Loucy (cell line): ENCODE results near the gene TRAF3IP1.

Experiments used
- EZH2phosphoT487 ChIP-seq: fragments of 200-600 bp; IDR thresholded peaks from 2 replicates; pipeline ENCODE4 v1.6.1; 2018; ENCODE audit warnings: antibody characterized with exemption, mild to moderate bottlenecking, moderate library complexity, borderline replicate concordance
- TF ChIP-seq, protein P1 (sequence below): fragments of 200-600 bp; sonication (generic); conservative IDR thresholded peaks from 2 replicates; pipeline ENCODE4 v1.5.1; 2014; ENCODE audit warnings: mild to moderate bottlenecking, antibody characterized with exemption, low read length

DNA sequence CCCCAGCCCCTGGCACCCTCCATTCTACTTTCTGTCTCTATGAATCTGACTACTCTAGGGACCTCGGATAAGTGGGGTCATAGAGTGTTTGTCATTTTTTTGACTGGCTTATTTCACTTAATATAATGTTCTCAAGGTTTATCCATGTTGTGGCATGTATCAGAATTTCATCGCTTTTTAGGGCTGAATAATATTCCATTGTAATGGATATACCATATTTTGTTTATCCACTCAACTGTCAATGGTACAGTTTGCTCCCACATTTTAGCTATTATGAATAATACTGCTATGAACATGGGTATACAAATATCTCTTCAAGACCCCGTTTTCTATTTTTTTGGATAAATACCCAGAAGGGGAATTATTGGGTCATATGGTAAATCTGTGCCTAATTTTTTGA is 7.4 kb downstream of the TRAF3IP1 start:
- TF ChIP-seq, protein P1, sequence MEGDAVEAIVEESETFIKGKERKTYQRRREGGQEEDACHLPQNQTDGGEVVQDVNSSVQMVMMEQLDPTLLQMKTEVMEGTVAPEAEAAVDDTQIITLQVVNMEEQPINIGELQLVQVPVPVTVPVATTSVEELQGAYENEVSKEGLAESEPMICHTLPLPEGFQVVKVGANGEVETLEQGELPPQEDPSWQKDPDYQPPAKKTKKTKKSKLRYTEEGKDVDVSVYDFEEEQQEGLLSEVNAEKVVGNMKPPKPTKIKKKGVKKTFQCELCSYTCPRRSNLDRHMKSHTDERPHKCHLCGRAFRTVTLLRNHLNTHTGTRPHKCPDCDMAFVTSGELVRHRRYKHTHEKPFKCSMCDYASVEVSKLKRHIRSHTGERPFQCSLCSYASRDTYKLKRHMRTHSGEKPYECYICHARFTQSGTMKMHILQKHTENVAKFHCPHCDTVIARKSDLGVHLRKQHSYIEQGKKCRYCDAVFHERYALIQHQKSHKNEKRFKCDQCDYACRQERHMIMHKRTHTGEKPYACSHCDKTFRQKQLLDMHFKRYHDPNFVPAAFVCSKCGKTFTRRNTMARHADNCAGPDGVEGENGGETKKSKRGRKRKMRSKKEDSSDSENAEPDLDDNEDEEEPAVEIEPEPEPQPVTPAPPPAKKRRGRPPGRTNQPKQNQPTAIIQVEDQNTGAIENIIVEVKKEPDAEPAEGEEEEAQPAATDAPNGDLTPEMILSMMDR = no peak
- TF ChIP-seq EZH2phosphoT487 = no peak
